ENCODE measurements around the gene PRKN. TPM values are rescaled to one million over a fixed set of nuclear protein-coding genes. Genes with fewer than 3 reads are reported as not detected.

PRKN gene
- total RNA-seq, 2 experiments from 2014 or later: not detected

DNA sequence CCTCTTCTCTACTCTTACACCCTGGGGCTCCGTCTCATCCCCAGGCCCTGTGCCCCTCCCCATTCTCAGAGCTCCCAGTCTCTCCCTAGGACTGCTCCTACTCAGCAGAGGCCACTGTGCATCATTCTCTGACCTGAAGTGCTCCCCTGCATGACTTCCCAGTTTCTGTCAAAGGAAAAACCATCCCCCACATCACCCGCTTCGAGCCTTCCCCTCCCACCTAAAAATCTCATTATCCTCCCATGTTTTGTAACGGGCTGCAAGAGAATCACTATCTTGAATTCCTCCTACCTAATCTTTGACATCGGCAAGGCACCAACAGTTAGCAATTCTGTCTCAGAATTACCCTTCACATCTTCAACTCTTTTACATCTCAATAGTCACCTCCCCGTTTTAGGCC lies 463.0 kb downstream of the PRKN start:
- H3K9me3 Mint-ChIP-seq (ENCODE audit: low read depth): peaks cover 6% of the 10 kb centered on the region
- no peaks in the 10 kb centered on the region for H3K27me3 Mint-ChIP-seq
- no peak overlapping the region for H3K27ac Mint-ChIP-seq
- CTCF ChIA-PET: no interaction called here
- ATAC-seq (no peak), DNase-seq (no peak)
- H3K4me3 Mint-ChIP-seq: no peak overlapping the region
- H3K36me3 Mint-ChIP-seq: no peaks in the 10 kb centered on the region
- no peaks in the 10 kb centered on the region for H3K4me1 Mint-ChIP-seq

DNA sequence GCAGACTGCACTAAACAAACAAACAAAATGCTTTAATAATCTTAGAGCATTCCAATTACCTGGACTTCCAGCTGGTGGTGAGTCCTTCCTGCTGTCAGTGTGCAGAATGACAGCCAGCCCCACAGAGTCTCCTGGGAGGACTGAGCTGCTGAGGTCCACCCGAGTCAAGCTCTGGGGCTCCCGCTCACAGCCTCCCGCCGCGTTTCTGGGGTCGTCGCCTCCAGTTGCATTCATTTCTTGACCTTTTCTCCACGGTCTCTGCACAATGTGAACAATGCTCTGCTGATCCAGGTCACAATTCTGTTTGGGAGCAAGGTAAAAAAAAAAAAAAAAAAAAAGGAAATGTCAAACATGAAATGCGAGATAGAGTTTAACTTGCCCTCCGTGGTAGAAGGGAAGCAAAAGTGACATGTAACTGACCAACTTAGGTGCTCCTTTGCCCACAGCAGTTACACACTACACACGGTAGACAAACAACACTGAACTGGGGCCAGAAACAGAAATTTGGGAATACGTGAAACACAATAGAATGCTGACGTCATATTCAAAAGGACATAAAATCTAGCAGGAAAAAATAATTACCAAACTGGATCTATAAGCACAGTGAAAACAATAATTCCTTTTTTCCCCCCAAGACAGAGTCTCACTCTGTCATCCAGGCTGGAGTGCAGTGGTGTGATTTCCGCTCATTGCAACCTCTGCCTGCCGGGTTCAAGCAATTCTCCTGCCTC lies 464.9 kb downstream of the PRKN start:
- Mint-ChIP-seq H3K27ac (no peak overlapping the region), H3K4me3 (no peak overlapping the region)
- no peak for ATAC-seq

DNA sequence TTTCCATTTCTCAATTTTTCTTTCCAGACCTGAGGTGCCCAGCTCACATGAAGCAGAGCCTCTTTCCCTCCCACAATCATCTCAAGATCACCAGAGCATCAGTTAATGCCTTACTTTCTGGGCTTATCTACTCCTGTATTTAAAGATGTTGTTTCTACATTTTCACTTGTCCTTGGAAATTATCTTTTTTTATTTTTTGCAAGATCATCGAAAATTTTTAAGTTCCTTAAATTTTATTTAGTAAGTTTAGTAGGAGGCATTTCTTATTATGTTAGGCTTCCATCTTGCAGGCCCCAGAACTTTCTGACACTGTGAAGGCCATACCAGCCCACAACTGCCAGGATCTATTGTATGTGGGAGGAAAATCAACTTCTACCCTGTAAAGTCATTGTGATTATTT lies 466.0 kb downstream of the PRKN start:
- CTCF ChIA-PET: no interaction called here
- Mint-ChIP-seq H3K9me3 (ENCODE audit: low read depth) (peaks cover 6% of the 10 kb centered on the region), H3K27me3 (no peaks in the 10 kb centered on the region), H3K4me3 (no peak overlapping the region), H3K4me1 (no peaks in the 10 kb centered on the region), H3K27ac (no peak overlapping the region), H3K36me3 (no peaks in the 10 kb centered on the region)
- ATAC-seq: no peak
- DNase-seq: no peak

More for the DNA sequence above, 464.9 kb downstream of the PRKN start:
- H3K27me3 Mint-ChIP-seq: no peaks in the 10 kb centered on the region
- no peaks in the 10 kb centered on the region for H3K36me3 Mint-ChIP-seq
- DNase-seq: no peak
- no peaks in the 10 kb centered on the region for H3K4me1 Mint-ChIP-seq
- CTCF ChIA-PET: no interaction called here
- H3K9me3 Mint-ChIP-seq (ENCODE audit: low read depth): peaks cover 6% of the 10 kb centered on the region

DNA sequence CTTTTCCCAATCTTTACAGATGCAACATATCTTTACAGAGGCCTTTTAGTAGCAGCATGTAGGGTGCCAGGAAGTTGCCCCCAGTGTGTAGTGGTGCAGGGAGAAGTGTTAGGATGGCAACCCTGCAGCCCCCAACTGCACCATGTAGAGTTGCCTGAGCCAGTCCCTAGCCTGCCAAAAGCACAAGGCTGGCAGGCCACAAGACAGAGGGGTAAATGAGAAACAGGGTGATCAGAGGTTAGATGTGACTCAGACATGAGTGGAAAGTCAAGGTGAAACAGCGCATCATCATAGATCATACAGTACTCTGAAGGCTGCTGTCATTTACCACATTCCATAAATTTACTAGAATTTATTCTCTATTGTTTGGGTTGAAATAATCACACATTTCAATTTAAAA lies 467.5 kb downstream of the PRKN start:
- Mint-ChIP-seq H3K4me3 (no peak overlapping the region), H3K27ac (no peak overlapping the region), H3K9me3 (ENCODE audit: low read depth) (peaks cover 6% of the 10 kb centered on the region), H3K4me1 (no peaks in the 10 kb centered on the region), H3K36me3 (no peaks in the 10 kb centered on the region), H3K27me3 (no peaks in the 10 kb centered on the region)
- no peak for ATAC-seq
- CTCF ChIA-PET: no interaction called here
- no peak for DNase-seq

DNA sequence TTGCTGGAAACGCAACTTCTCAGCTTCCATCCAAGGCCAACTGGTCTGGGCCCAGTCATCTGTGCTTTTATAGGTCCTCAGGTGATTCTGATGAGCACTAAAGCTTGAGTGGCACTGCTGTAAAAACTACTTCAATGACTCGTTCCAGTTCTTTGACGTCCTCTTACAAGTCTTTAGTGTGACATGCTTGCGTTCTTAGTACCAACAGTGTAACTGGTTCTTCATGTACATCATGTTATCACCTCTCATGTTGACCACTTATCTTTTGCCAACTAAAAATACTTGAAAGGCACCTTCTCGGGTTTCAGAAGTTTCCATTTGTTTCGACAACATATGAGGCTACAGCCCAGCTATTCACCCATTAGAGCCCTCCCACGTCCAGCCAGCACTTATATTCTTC lies 468.9 kb downstream of the PRKN start:
- H3K27me3 Mint-ChIP-seq: no peaks in the 10 kb centered on the region
- H3K9me3 Mint-ChIP-seq (ENCODE audit: low read depth): peaks cover 2% of the 10 kb centered on the region
- DNase-seq (no peak), ATAC-seq (no peak)
- no peak overlapping the region for H3K27ac Mint-ChIP-seq
- no peaks in the 10 kb centered on the region for H3K36me3 Mint-ChIP-seq
- H3K4me3 Mint-ChIP-seq: no peak overlapping the region
- H3K4me1 Mint-ChIP-seq: no peaks in the 10 kb centered on the region
- CTCF ChIA-PET: no interaction called here

DNA sequence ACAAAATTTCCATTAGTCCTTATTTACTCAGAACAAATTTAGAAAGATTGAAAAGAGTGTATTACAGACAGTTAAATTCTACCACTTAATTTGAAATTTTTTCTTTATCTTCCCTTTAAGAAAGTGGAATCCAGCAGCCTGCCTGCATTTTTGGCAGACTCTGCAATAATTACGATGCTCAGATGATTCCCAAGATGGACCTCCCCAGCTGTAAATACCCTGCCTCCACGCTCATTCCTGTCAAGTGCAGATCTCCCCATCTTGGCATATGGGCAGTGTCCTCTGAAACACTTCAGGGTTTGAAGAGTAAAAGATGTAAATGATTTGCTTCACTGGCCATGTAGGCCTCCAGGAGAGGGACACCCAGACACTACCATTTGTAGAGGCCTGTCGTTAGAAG lies 471.2 kb downstream of the PRKN start:
- H3K27ac Mint-ChIP-seq: no peak overlapping the region
- CTCF ChIA-PET: no interaction called here
- H3K4me1 Mint-ChIP-seq: no peaks in the 10 kb centered on the region
- H3K9me3 Mint-ChIP-seq (ENCODE audit: low read depth): no peaks in the 10 kb centered on the region
- DNase-seq (no peak), ATAC-seq (no peak)
- no peak overlapping the region for H3K4me3 Mint-ChIP-seq
- no peaks in the 10 kb centered on the region for H3K36me3 Mint-ChIP-seq
- no peaks in the 10 kb centered on the region for H3K27me3 Mint-ChIP-seq

DNA sequence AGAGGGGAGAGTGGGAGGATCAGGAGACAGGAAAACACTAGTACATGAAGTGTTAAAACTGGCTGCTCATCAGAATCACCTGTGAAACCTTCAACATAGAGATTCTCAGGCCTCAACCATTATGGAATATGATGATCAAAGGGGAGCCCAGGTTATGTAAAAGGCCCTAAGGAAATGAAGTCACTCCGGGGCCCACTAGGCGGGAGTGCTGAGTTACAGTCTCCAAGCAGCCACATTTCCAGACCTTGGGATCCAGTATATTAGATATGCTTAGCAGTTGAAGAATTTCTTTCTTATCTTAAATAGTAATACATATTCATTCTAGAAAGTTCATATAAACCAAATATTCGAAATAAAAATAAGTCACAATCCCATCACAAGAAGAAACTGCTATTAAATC lies 476.3 kb downstream of the PRKN start:
- no peak for ATAC-seq
- H3K9me3 Mint-ChIP-seq (ENCODE audit: low read depth): no peaks in the 10 kb centered on the region
- no peaks in the 10 kb centered on the region for H3K36me3 Mint-ChIP-seq
- H3K27me3 Mint-ChIP-seq: no peaks in the 10 kb centered on the region
- no peak overlapping the region for H3K27ac Mint-ChIP-seq
- no peak for DNase-seq
- H3K4me3 Mint-ChIP-seq: no peak overlapping the region
- no peaks in the 10 kb centered on the region for H3K4me1 Mint-ChIP-seq
- CTCF ChIA-PET: no interaction called here

DNA sequence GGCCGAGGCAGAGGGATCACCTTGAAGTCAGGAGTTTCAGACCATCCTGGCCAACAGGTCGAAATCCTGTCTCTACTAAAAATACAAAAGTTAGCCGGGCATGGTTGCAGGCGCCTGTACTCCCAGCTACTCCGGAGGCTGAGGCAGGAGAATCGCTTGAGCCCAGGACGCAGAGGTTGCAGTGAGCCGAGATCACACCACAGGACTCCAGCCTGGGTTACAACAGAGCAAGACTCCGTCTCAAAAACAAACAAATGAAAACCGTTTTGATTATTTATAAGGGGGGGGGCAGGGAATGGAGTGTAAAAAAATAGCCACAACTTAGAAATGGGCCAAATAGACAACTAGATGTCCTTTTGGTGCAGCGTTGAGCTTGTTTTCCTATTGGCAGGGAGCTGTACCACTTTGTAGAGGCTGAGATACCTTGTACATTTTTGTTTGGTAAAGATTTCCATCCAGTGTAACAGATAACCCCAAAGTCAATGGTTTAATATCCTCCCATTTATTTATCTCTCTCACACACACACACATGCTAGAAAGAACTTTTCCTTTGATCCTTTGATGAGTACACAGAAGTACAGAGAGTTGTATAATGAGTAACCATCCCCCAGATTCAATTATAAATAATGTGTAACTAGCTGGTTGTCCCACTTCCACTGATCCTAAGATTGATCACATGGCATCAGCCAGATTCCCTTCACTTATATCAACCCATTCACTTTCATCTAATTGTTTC lies 477.5 kb downstream of the PRKN start:
- Mint-ChIP-seq H3K36me3 (no peaks in the 10 kb centered on the region), H3K27ac (no peak overlapping the region), H3K4me1 (no peaks in the 10 kb centered on the region), H3K27me3 (no peaks in the 10 kb centered on the region), H3K4me3 (no peak overlapping the region), H3K9me3 (ENCODE audit: low read depth) (no peaks in the 10 kb centered on the region)
- CTCF ChIA-PET: no interaction called here
- ATAC-seq (no peak), DNase-seq (no peak)

DNA sequence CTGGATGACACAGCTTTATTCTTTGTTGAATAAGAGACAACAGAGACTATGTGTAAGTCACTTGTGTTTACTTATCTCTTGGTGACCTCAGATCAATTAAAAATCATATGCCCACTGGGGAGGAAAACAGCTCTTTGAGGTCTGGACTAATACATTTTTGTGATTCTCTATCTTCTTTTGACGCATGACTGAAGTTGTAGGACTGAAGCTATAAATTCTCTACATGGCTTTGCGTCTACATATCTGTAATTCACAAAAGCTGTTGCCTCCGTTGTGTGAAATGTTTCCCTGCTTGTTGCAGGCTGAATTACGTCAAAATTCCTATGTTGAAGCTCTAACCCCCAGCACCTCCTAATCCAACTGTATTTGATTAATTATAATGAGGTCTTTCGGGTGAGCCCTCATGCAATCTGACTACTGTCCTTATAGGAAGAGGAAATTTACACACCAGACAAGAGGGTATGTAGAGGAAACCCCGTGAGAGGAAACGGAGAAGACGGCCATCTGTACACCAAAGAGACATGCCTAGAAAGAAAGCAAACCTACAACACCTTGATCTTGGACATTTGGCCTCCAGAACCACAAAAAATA lies 481.6 kb downstream of the PRKN start:
- no peaks in the 10 kb centered on the region for H3K9me3 Mint-ChIP-seq (ENCODE audit: low read depth)
- H3K4me3 Mint-ChIP-seq: no peak overlapping the region
- CTCF ChIA-PET: no interaction called here
- no peaks in the 10 kb centered on the region for H3K36me3 Mint-ChIP-seq
- ATAC-seq (no peak), DNase-seq (no peak)
- no peaks in the 10 kb centered on the region for H3K4me1 Mint-ChIP-seq
- H3K27me3 Mint-ChIP-seq: no peaks in the 10 kb centered on the region
- no peak overlapping the region for H3K27ac Mint-ChIP-seq

DNA sequence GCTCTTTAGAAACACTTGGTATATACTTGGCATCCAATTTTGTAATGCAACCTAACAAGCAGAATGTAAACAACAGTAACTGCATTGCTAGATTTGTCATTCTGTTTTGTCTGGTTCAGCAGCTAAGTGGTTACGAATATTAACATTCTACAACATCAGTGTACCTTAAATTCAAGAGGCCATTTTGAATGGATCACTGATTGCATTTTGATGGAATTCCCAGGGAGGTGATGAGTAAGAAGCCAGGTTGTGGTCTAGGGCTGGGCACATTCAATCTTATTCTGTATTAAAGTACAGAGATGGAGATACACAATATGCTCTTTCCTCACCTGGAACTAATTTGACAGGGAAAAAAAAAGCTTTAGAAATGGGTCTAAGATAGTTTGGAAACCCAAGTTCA lies 483.5 kb downstream of the PRKN start:
- Mint-ChIP-seq H3K27me3 (no peaks in the 10 kb centered on the region), H3K27ac (no peak overlapping the region), H3K9me3 (ENCODE audit: low read depth) (no peaks in the 10 kb centered on the region), H3K4me3 (no peak overlapping the region), H3K4me1 (no peaks in the 10 kb centered on the region), H3K36me3 (no peaks in the 10 kb centered on the region)
- DNase-seq: no peak
- no peak for ATAC-seq
- CTCF ChIA-PET: no interaction called here

DNA sequence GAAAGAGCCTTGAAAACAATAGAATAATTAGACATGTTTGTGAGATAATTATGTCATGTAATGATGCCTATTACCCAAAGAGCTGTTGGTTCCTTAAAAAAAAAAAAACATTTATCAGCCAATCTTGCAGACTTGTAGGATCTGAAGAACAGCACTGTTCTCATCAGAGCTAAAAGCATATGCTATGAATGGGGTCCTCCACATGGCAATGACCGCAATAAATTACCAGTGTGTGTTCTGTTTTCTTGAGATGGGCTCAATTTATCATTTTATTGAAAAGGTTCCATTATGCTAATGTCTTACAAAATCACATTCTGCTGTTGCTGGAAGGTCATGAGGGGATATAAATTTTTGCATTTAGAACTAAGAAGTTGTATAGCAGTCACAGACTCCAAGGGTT lies 484.7 kb downstream of the PRKN start:
- Mint-ChIP-seq H3K27ac (no peak overlapping the region), H3K4me1 (no peaks in the 10 kb centered on the region), H3K4me3 (no peak overlapping the region), H3K27me3 (no peaks in the 10 kb centered on the region), H3K9me3 (ENCODE audit: low read depth) (no peaks in the 10 kb centered on the region), H3K36me3 (no peaks in the 10 kb centered on the region)
- ATAC-seq (no peak), DNase-seq (no peak)
- CTCF ChIA-PET: no interaction called here

DNA sequence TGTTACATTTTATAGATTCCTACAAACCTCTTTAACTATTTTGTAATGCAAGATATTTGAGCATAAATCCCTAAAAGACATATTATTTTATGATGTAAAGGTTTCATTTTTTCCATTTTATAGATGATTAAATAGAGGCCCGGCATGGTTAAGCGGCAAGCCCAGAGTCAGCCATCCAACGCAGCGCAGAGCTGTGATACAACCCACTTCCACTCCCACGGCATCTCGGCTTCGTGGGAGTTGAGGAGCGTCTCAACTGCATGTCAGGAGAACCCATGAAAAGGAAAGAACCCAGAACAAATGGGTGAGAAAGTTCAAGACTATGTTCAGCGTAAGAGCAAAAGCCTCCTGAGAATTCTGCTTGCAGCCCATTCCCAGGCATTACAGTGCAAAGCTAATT lies 488.2 kb downstream of the PRKN start:
- Mint-ChIP-seq H3K4me1 (no peaks in the 10 kb centered on the region), H3K9me3 (ENCODE audit: low read depth) (no peaks in the 10 kb centered on the region), H3K36me3 (no peaks in the 10 kb centered on the region), H3K27ac (no peak overlapping the region), H3K27me3 (no peaks in the 10 kb centered on the region), H3K4me3 (no peak overlapping the region)
- CTCF ChIA-PET: no interaction called here
- ATAC-seq (no peak), DNase-seq (no peak)

DNA sequence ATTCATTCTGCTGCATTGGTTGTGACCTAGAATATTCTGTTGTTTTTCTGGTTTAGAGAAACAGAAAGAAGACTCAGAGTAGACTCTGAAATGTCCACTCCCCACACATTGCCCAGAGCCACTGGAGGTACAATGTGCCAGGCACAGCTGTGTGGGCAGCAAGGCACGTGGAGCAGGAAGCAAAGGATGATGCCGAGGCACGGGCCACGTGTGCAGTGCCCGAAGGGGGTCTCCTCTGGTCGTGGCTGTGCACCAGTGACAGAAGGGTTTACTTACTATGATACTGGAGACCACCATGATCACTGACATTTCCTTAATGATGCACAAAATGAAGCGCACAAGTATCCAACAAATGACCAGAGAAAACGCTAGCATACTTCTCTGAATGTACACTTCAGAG lies 488.9 kb downstream of the PRKN start:
- ATAC-seq: no peak
- Mint-ChIP-seq H3K4me3 (no peak overlapping the region), H3K27ac (no peak overlapping the region), H3K9me3 (ENCODE audit: low read depth) (no peaks in the 10 kb centered on the region), H3K36me3 (no peaks in the 10 kb centered on the region), H3K4me1 (no peaks in the 10 kb centered on the region), H3K27me3 (no peaks in the 10 kb centered on the region)
- CTCF ChIA-PET: no interaction called here
- DNase-seq: no peak

DNA sequence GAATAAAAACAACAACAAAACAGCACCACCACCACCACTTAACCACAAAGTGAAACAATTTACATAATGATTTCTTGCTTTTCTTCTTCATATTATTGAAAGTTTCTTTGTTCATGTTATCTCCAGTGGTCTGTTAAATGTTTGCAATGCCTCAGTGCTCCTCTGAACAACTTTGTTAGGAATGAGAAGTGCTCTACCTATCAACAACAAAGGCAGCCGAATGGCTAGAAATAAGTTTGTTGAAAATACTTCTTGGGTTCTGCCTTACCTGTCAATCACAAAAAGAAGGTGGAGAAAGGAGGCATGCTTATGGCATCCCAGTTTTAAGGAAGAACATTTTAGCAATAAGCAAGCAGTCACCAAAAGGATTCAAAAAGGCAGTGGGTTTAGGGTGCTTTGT lies 490.2 kb downstream of the PRKN start:
- no peaks in the 10 kb centered on the region for H3K4me1 Mint-ChIP-seq
- no peaks in the 10 kb centered on the region for H3K27me3 Mint-ChIP-seq

More for the DNA sequence above, 490.2 kb downstream of the PRKN start:
- no peak for ATAC-seq
- H3K4me3 Mint-ChIP-seq: no peak overlapping the region
- DNase-seq: no peak
- no peak overlapping the region for H3K27ac Mint-ChIP-seq
- CTCF ChIA-PET: no interaction called here
- H3K36me3 Mint-ChIP-seq: no peaks in the 10 kb centered on the region
- no peaks in the 10 kb centered on the region for H3K9me3 Mint-ChIP-seq (ENCODE audit: low read depth)
